A549 (cell line): ENCODE data around the gene NANOS3. TPM values are rescaled to one million over a fixed set of nuclear protein-coding genes. Genes with fewer than 3 reads are reported as not detected.

ENCODE experiments used
- ATAC-seq, 2 experiments: fragments of 200-7000 bp in 1 of 2; fragments of >200 bp in 1 of 2; cut with Nextera tagmentation in 1 of 2; cut with Tn5 transposase in 1 of 2; 3 replicates each; pipeline versions ENCODE4 v1.8.0 to v1.9.1; 2018 to 2020; ENCODE audit warnings: mild to moderate bottlenecking in 1 of 2, moderate library complexity in 1 of 2
- CTCF ChIA-PET: fragments of 300-600 bp; sonication (Branson Sonifier 250); formaldehyde crosslinking; extraction: SDS; loops from one replicate; lab custom pipeline; 2021; ENCODE audit warnings: antibody characterized with exemption, inconsistent platforms; lab: Yijun Ruan, JAX
- POLR2A ChIA-PET: fragments of 350-600 bp; formaldehyde crosslinking; extraction: SDS; loops from one replicate; lab custom pipeline; 2021; ENCODE audit warnings: antibody characterized with exemption, inconsistent platforms; lab: Yijun Ruan, JAX
- DNase-seq, 2 experiments: peaks; one replicate each; pipeline versions ENCODE4 v3.0.0 to v3.0.0-alpha.2; 2011 to 2016; ENCODE audit warnings: low read depth in 1 of 2, low spot score in 1 of 2
- FAIRE-seq: peaks from 2 replicates; lab custom pipeline; 2011; peaks lifted over from hg19 to GRCh38; lab: Jason Lieb, UNC
- H3K27ac ChIP-seq, 2 experiments: fragments of >200 bp; sonication (Bioruptor Twin); formaldehyde crosslinking; 3 replicates each; pipeline ENCODE4 v1.5.1; 2016 to 2017
- H3K4me1 ChIP-seq: fragments of >200 bp; sonication (Bioruptor Twin); formaldehyde crosslinking; 3 replicates; pipeline ENCODE4 v1.6.1; 2016
- H3K4me2 ChIP-seq: fragments of >200 bp; sonication (Bioruptor Twin); formaldehyde crosslinking; 3 replicates; pipeline ENCODE4 v1.6.1; 2016
- H3K4me3 ChIP-seq: fragments of >200 bp; sonication (Bioruptor Twin); formaldehyde crosslinking; 3 replicates; pipeline ENCODE4 v1.5.1; 2016
- H3K9me3 ChIP-seq: fragments of >200 bp; sonication (Bioruptor Twin); formaldehyde crosslinking; 3 replicates; pipeline ENCODE4 v1.6.1; 2016
- CBX8 ChIP-seq: fragments of 200-600 bp; sonication (generic); IDR thresholded peaks from 2 replicates; pipeline ENCODE4 v1.6.1; 2016
- CEBPB ChIP-seq, 2 experiments: fragments of >200 bp in 1 of 2; sonication (Bioruptor Twin) in 1 of 2; formaldehyde crosslinking in 1 of 2; IDR thresholded peaks; 2 replicates each; pipeline ENCODE4 v1.6.1; 2012 to 2016
- CHD2 ChIP-seq: fragments of 150-350 bp; IDR thresholded peaks from 2 replicates; pipeline ENCODE4 v1.6.1; 2014; ENCODE audit warnings: low read length; ENCODE audit not compliant: partially characterized antibody
- FOSB ChIP-seq: fragments of 250-450 bp; sonication (Bioruptor Pico); IDR thresholded peaks from 2 replicates; pipeline ENCODE4 v1.5.0; 2020; ENCODE audit warnings: mild to moderate bottlenecking, moderate library complexity
- HDAC2 ChIP-seq: fragments of 200-600 bp; sonication (generic); IDR thresholded peaks from 2 replicates; pipeline ENCODE4 v1.6.1; 2016
- HOXB13 ChIP-seq: fragments of 250-450 bp; sonication (Bioruptor Pico); IDR thresholded peaks from 2 replicates; pipeline ENCODE4 v1.5.0; 2020; ENCODE audit warnings: low read depth, mild to moderate bottlenecking, moderate library complexity
- HOXB5 ChIP-seq: fragments of 250-450 bp; sonication (Bioruptor Pico); IDR thresholded peaks from 2 replicates; pipeline ENCODE4 v1.5.0; 2020; ENCODE audit warnings: mild to moderate bottlenecking, moderate library complexity
- JUN ChIP-seq, 2 experiments: fragments of >200 bp; sonication (Bioruptor Twin); formaldehyde crosslinking; IDR thresholded peaks; 2 replicates in 1 of 2; 3 replicates in 1 of 2; pipeline ENCODE4 v1.6.1; 2016 to 2017
- MAFK ChIP-seq: fragments of 450-650 bp; IDR thresholded peaks from 2 replicates; pipeline ENCODE4 v1.6.1; 2014; ENCODE audit not compliant: partially characterized antibody
- MAZ ChIP-seq: fragments of 150-350 bp; IDR thresholded peaks from 2 replicates; pipeline ENCODE4 v1.6.1; 2014; ENCODE audit warnings: antibody characterized with exemption, low read depth, low read length, borderline replicate concordance
- NFE2L2 ChIP-seq: fragments of 150-350 bp; conservative IDR thresholded peaks from 2 replicates; pipeline ENCODE4 v1.6.1; 2014; ENCODE audit warnings: low read length
- NR3C1 ChIP-seq: fragments of >200 bp; sonication (Bioruptor Twin); formaldehyde crosslinking; IDR thresholded peaks from 3 replicates; pipeline ENCODE4 v1.6.1; 2017
- PBX3 ChIP-seq: IDR thresholded peaks from 2 replicates; pipeline ENCODE4 v1.6.1; 2012
- PHF8 ChIP-seq: fragments of 200-600 bp; sonication (generic); IDR thresholded peaks from 2 replicates; pipeline ENCODE4 v1.6.1; 2016; ENCODE audit warnings: low read depth, mild to moderate bottlenecking, antibody characterized with exemption, moderate library complexity, borderline replicate concordance
- RAD21 ChIP-seq, 2 experiments: fragments of >200 bp in 1 of 2; sonication (Bioruptor Twin) in 1 of 2; formaldehyde crosslinking in 1 of 2; IDR thresholded peaks in 1 of 2; conservative IDR thresholded peaks in 1 of 2; 2 replicates in 1 of 2; 3 replicates in 1 of 2; pipeline ENCODE4 v1.6.1; 2012 to 2018; ENCODE audit warnings: inconsistent platforms in 1 of 2
- SREBF2 ChIP-seq: fragments of 450-650 bp; IDR thresholded peaks from 2 replicates; pipeline ENCODE4 v1.6.1; 2014; ENCODE audit warnings: mild to moderate bottlenecking, moderate library complexity
- TFCP2L1 ChIP-seq: fragments of 250-450 bp; sonication (Bioruptor Pico); IDR thresholded peaks from 2 replicates; pipeline ENCODE4 v1.5.0; 2021; ENCODE audit warnings: mild to moderate bottlenecking
- TP53 ChIP-seq: fragments of 250-450 bp; sonication (Bioruptor Pico); IDR thresholded peaks from 2 replicates; pipeline ENCODE4 v1.5.0; 2021; ENCODE audit warnings: mild to moderate bottlenecking, moderate library complexity
- ZFP36 ChIP-seq: fragments of 450-650 bp; IDR thresholded peaks from 2 replicates; pipeline ENCODE4 v1.6.1; 2014; ENCODE audit warnings: borderline replicate concordance; ENCODE audit not compliant: partially characterized antibody
- ZSCAN20 ChIP-seq: fragments of 250-450 bp; sonication (Bioruptor Pico); IDR thresholded peaks from 2 replicates; pipeline ENCODE4 v1.8.0; 2022; ENCODE audit warnings: mild to moderate bottlenecking, moderate library complexity
- WGBS: methylation state at CpG from one replicate; pipeline ENCODE4 v1.1.6; 2017; ENCODE audit errors: missing lambda C conversion rate; 5-methylcytosine and 5-hydroxymethylcytosine counted together
- polyA plus RNA-seq, 4 experiments: library from polyadenylated mRNA; depleted of rRNA in 3 of 4; stranded (reverse); fragments of >200 nt; fragmentation: RNase III in 1 of 4; extraction: RNeasy Plus Mini Kit Qiagen cat#74134 plus additional on column Dnase treatment in 1 of 4; gene quantifications; 2 replicates in 3 of 4; 3 replicates in 1 of 4; pipeline ENCODE4 v1.2.3, GENCODE V29; 2011 to 2017
- TF ChIP-seq, protein P1 (sequence below): fragments of >200 bp; sonication (Bioruptor Twin); formaldehyde crosslinking; IDR thresholded peaks from 3 replicates; pipeline ENCODE4 v1.5.1; 2016
- TF ChIP-seq, protein P2 (sequence below): fragments of >200 bp; sonication (Bioruptor Twin); formaldehyde crosslinking; IDR thresholded peaks from 2 replicates; pipeline ENCODE4 v1.6.1; 2016
- TF ChIP-seq, protein P3 (sequence below): fragments of 450-650 bp; IDR thresholded peaks from 2 replicates; pipeline ENCODE4 v1.6.1; 2014; ENCODE audit warnings: antibody characterized with exemption
- TF ChIP-seq, protein P4 (sequence below): fragments of 250-450 bp; sonication (Bioruptor Pico); IDR thresholded peaks from 2 replicates; pipeline ENCODE4 v1.5.0; 2020; ENCODE audit warnings: low read depth, mild to moderate bottlenecking, moderate library complexity

The NANOS3 gene
- polyA plus RNA-seq, 2 of the 4 experiments (the other 2 are of a cell fraction), result 0.31 to 1.2 TPM

- Histone ChIP-seq H3K4me2 (no peak overlapping the region), H3K27ac (no peak overlapping the region; a peak in 1 of 6 replicates), H3K4me1 (peaks cover 21% of the 10 kb centered on the region), H3K9me3 (no peaks in the 10 kb centered on the region), H3K4me3 (no peak overlapping the region)
- 93% methylated on average over 5 of the region's 5 CpGs for WGBS
- CTCF ChIA-PET, result interaction anchor here (1.4 to 2.3 kb wide), 2 partner anchors 183 to 200 kb away, joined by 3 to 8 read pairs; no protein-coding TSS in a partner anchor
- POLR2A ChIA-PET, result no interaction called here
- no peak for TF ChIP-seq PBX3
- TF ChIP-seq HOXB13 (CRISPR knock-in tag), result no peak
- no peak for ATAC-seq
- no peak for FAIRE-seq
- DNase-seq, result no peak
These were observed 1.1 kb upstream of the NANOS3 start for GRCh38 chr19:13875824-13876223.

DNA sequence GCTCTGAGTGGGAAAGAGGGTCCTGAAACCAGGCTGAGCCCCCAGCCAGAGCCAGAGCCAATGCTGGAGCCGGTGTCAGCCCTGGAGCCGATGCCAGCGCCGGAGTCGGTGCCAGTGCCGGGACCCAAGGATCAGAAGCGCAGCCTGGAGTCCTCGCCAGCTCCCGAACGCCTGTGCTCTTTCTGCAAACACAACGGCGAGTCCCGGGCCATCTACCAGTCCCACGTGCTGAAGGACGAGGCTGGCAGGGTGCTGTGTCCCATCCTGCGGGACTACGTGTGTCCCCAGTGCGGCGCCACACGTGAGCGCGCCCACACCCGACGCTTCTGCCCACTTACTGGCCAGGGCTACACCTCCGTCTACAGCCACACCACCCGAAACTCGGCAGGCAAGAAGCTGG, 369 bp downstream of the NANOS3 start:
- ChIA-PET CTCF (interaction anchor here (0.7 to 2.3 kb wide), 5 partner anchors 10 to 471 kb away, joined by 3 to 8 read pairs (median 4); no protein-coding TSS in a partner anchor), POLR2A (no interaction called here)
- Histone ChIP-seq H3K27ac (no peak overlapping the region), H3K9me3 (no peaks in the 10 kb centered on the region), H3K4me1 (peaks cover 19% of the 10 kb centered on the region)
- DNase-seq, result no peak
- 83% methylated on average over 16 of the region's 27 CpGs for WGBS
- TF ChIP-seq, protein P1, sequence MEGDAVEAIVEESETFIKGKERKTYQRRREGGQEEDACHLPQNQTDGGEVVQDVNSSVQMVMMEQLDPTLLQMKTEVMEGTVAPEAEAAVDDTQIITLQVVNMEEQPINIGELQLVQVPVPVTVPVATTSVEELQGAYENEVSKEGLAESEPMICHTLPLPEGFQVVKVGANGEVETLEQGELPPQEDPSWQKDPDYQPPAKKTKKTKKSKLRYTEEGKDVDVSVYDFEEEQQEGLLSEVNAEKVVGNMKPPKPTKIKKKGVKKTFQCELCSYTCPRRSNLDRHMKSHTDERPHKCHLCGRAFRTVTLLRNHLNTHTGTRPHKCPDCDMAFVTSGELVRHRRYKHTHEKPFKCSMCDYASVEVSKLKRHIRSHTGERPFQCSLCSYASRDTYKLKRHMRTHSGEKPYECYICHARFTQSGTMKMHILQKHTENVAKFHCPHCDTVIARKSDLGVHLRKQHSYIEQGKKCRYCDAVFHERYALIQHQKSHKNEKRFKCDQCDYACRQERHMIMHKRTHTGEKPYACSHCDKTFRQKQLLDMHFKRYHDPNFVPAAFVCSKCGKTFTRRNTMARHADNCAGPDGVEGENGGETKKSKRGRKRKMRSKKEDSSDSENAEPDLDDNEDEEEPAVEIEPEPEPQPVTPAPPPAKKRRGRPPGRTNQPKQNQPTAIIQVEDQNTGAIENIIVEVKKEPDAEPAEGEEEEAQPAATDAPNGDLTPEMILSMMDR, result no peak
- TF ChIP-seq NR3C1 (no peak), HDAC2 (no peak), SREBF2 (no peak), MAFK (no peak), MAZ (no peak), ZSCAN20 (no peak), FOSB (no peak), PBX3 (no peak)
- TF ChIP-seq, protein P2, sequence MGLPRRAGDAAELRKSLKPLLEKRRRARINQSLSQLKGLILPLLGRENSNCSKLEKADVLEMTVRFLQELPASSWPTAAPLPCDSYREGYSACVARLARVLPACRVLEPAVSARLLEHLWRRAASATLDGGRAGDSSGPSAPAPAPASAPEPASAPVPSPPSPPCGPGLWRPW, result no peak
- TF ChIP-seq, all 56 proteins: peak for 0
- ATAC-seq, result no peak
- FAIRE-seq, result no peak
- H3K4me2 ChIP-seq, result no peak overlapping the region
- H3K4me3 ChIP-seq, result no peak overlapping the region

GRCh38 chr19:13880059-13881043, 3.4 kb downstream of the NANOS3 start:
- H3K4me1 ChIP-seq, result peaks cover 13% of the 10 kb centered on the region
- no peaks in the 10 kb centered on the region for H3K9me3 ChIP-seq
- H3K27ac ChIP-seq, result peak overlapping the region; percentile 96 to 100
- ChIA-PET CTCF (interaction anchor here (0.6 to 3.6 kb wide), 36 partner anchors 9 to 513 kb away, joined by 3 to 30 read pairs (median 4); partner anchors contain the start of genes IL27RA, MISP3, PALM3 and RFX1), POLR2A (interaction anchor here (0.5 to 0.7 kb wide), 2 partner anchors 91 to 194 kb away, joined by 3 read pairs; no protein-coding TSS in a partner anchor)
- ATAC-seq (peak; percentile 88 to 92), FAIRE-seq (no peak), DNase-seq (peak; percentile 78 to 94)
- WGBS, result 14% methylated on average over 11 of the region's 34 CpGs
- H3K4me2 ChIP-seq, result peak overlapping the region; percentile 98
- peak overlapping the region; percentile 33; the same call in 2 of the 3 replicates for H3K4me3 ChIP-seq
- no peak for TF ChIP-seq CBX8
- TF ChIP-seq, protein P2, result no peak
- TF ChIP-seq FOSB, result no peak
- no peak for TF ChIP-seq ZFP36
- peak in 1 of 2 experiments; percentile 59; a peak in 2 of 5 replicates for TF ChIP-seq JUN (IDR thresholded peaks at IDR 0.05)
- TF ChIP-seq PHF8, result no peak
- TF ChIP-seq RAD21 (conservative IDR thresholded peaks at IDR 0.05 in 1 of 2, IDR thresholded peaks at IDR 0.05 in 1 of 2), result peak; percentile 92 to 98
- no peak for TF ChIP-seq HDAC2
- TF ChIP-seq HOXB13 (CRISPR knock-in tag), result no peak
- TF ChIP-seq CEBPB (IDR thresholded peaks at IDR 0.05), result no peak
- no peak for TF ChIP-seq HOXB5 (CRISPR knock-in tag)
- peak; percentile 50 for TF ChIP-seq NFE2L2
- TF ChIP-seq, protein P3, sequence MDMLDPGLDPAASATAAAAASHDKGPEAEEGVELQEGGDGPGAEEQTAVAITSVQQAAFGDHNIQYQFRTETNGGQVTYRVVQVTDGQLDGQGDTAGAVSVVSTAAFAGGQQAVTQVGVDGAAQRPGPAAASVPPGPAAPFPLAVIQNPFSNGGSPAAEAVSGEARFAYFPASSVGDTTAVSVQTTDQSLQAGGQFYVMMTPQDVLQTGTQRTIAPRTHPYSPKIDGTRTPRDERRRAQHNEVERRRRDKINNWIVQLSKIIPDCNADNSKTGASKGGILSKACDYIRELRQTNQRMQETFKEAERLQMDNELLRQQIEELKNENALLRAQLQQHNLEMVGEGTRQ, result no peak
- TF ChIP-seq, protein P4, sequence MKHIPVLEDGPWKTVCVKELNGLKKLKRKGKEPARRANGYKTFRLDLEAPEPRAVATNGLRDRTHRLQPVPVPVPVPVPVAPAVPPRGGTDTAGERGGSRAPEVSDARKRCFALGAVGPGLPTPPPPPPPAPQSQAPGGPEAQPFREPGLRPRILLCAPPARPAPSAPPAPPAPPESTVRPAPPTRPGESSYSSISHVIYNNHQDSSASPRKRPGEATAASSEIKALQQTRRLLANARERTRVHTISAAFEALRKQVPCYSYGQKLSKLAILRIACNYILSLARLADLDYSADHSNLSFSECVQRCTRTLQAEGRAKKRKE (CRISPR knock-in tag), result no peak
- no peak for TF ChIP-seq CHD2
- no peak for TF ChIP-seq TFCP2L1 (CRISPR knock-in tag)
- TF ChIP-seq TP53 (CRISPR knock-in tag), result no peak
